AG09309 (cell line): ENCODE results near the gene TSC22D1.

Experiments
- DNase-seq: peaks from one replicate; pipeline ENCODE4 v3.0.0-alpha.2; 2010; ENCODE audit warnings: low read depth
- H3K4me3 ChIP-seq: 2 replicates; pipeline ENCODE4 v1.5.1; 2011; ENCODE audit warnings: mild to moderate bottlenecking, low read depth, low read length, moderate library complexity; ENCODE audit not compliant: control insufficient read depth
- TF ChIP-seq, protein P1 (sequence below): IDR thresholded peaks from 2 replicates; pipeline ENCODE4 v1.5.1; 2011; ENCODE audit warnings: mild to moderate bottlenecking, low read depth, low read length, inconsistent platforms; ENCODE audit not compliant: insufficient read depth, control insufficient read depth; ENCODE audit errors: missing control alignments

The TSC22D1 gene

DNA sequence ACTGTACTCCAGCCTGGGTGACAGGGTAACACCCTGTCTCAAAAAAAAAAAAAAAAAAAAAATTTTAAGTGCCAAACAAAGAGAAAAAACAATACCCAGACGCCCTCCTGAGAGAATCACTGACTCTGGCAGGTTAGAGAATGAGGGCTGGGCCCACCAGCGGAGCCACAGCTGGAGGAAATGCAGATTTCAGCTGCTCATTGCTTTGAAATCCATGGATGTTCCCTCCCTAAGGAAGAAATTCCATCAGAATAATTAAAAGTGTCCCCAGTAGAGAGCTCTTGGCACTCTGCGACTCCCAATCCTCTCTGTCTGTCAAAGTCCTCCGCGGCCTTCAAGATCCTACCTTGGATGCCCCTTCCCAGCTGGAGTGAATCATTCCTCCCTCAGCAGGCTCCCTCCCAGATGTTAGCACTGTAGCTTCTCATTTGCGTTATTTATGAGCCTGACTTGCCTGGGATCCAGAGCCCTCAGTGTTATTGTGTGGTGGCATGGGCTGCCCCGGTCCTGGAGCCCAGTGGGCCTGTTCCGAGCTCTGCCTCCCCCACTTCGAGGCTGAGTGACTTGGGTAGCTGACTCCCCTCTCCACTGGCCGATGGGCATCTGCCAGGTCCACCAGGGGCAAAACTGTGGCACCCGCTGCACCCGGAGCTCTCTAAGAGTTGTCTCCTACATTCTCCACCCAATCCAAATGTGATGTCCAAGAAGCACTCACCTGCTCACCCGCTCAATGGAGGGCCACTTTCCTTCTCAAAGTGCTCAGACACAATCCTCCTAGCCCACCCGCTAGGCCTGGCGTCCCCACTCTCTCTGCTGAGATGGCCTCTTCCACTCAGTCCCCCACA is 155.5 kb downstream of the TSC22D1 start:
- TF ChIP-seq, protein P1, sequence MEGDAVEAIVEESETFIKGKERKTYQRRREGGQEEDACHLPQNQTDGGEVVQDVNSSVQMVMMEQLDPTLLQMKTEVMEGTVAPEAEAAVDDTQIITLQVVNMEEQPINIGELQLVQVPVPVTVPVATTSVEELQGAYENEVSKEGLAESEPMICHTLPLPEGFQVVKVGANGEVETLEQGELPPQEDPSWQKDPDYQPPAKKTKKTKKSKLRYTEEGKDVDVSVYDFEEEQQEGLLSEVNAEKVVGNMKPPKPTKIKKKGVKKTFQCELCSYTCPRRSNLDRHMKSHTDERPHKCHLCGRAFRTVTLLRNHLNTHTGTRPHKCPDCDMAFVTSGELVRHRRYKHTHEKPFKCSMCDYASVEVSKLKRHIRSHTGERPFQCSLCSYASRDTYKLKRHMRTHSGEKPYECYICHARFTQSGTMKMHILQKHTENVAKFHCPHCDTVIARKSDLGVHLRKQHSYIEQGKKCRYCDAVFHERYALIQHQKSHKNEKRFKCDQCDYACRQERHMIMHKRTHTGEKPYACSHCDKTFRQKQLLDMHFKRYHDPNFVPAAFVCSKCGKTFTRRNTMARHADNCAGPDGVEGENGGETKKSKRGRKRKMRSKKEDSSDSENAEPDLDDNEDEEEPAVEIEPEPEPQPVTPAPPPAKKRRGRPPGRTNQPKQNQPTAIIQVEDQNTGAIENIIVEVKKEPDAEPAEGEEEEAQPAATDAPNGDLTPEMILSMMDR: no peak
- no peak for DNase-seq
- H3K4me3 ChIP-seq: no peak overlapping the region

DNA sequence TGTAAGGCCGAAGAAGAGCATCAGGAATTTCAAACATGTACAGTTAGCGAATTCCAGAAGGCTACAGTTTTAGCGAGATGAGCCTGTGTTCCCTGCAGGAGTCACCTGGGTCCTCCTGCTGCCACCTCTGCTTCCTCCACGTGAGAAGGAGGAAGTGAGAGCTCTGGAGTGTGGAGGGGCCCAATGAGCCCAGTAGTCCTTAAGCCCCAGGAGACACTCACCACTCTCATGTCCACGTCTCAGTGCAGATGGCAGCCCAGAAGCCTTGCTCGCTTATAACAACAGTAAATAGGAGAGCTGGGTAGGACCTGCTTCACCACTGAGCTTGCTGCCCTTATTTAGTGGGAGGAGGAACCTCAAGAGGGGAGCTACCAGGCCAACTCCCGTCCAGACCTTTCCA is 158.3 kb downstream of the TSC22D1 start:
- H3K4me3 ChIP-seq: no peak overlapping the region
- DNase-seq: no peak
- TF ChIP-seq, protein P1: no peak

DNA sequence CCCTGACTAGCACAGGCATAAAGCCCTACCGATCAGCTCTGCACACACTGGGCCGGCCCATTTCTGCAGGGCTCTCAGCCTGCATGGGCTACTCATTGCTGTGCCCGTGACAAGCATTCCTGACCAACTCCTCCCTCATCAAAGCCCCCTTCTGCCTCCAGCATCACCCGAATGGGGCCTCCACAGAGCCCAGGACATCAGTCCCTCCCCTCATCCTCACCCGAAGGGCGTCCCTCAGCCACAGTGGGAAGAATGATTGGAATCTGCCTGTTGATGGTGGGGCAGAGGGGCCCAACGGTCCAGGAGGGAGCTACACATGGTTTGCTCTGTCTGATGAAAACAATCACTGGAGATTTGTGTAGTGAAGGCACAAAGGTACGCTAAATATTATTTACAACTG is 158.7 kb downstream of the TSC22D1 start:
- no peak for DNase-seq
- TF ChIP-seq, protein P1: no peak
- no peak overlapping the region for H3K4me3 ChIP-seq

DNA sequence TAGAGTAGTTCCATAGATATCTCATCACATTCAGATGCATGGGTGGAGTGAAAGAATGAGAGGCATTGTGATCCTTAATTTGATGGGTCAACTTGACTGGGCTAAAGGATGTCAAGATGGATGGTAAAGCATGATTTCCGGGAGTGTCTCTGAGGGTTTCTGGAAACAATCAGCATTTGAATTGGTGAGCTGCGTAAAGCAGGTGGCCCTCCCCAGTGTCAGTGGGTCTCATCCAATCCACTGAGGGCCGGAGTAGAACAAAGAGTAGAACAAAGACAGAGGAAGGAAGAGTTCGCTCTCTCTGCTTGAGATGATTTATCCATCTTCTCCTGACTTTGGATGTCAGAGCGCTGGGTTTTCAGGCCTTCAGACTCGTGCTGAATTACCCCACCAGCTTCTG is 159.4 kb downstream of the TSC22D1 start:
- TF ChIP-seq, protein P1: no peak
- DNase-seq: no peak
- no peak overlapping the region for H3K4me3 ChIP-seq

DNA sequence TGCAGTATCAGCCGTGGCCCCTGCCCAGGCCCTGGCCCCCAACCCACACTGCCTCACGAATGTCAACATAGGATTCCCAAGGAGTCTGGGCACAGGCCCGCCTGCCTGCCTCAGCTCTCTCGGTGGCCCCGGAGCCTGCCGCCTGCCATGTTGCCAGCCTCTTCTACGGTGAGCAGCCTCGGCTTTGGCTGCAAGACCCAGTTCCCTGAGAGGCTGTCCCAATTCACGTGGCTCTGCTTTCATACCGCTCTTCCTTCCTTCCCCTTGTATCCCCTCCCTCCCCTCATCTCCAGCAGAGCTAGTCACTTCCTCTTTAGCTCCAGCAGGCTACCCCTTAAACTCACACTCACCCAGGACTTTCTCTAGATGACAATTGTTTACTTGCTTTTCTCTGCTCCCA is 159.8 kb downstream of the TSC22D1 start:
- H3K4me3 ChIP-seq: no peak overlapping the region
- TF ChIP-seq, protein P1: no peak
- DNase-seq: no peak

DNA sequence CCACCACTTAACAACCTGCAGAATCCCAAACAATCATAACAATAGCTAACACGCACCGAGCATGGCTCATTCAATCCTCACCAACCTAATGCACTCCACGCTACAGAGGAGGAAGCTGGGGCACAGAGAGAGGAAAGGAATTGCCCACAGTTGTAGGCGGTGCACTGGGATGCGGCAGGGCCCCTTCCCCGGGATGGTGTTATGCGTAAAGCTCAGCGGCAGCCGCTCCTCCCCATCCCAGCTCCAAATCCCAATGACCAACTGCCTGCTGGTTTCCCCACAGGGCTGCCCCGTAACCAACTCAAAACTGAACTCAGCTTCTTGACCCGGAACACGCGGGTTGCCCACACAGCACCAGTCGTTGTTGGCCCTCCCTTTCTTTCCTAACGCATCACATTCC is 160.3 kb downstream of the TSC22D1 start:
- no peak overlapping the region for H3K4me3 ChIP-seq
- TF ChIP-seq, protein P1: no peak
- no peak for DNase-seq

DNA sequence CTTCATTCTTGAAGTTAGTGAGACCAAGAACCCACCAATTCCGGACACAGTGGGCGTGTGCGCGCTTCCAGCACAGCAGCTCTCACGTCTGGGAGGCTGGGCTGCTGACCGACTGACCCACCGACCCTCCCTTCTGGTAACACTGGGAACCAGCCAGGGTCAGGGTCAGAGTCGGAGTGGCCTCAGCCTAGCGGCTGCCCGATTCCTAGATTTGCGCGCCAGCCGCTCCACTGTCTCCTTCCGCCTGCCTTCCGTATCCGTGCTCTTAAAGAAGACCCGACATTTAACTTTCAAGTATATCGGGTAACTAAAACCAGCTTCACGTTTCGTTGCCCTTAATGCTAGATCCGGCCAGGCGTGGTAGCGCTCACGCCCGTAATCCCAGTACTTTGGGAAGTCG is 161.4 kb downstream of the TSC22D1 start:
- TF ChIP-seq, protein P1: no peak
- DNase-seq: no peak
- H3K4me3 ChIP-seq: no peak overlapping the region
